HG03039 (cell line): ENCODE data around the gene PTPN2.

Experiments
- ATAC-seq: cut with Tn5 transposase; IDR thresholded peaks from one replicate; pipeline ENCODE4 v1.9.1; 2021; ENCODE audit warnings: mild to moderate bottlenecking, moderate library complexity; ENCODE audit not compliant: unreplicated experiment

The PTPN2 gene

DNA sequence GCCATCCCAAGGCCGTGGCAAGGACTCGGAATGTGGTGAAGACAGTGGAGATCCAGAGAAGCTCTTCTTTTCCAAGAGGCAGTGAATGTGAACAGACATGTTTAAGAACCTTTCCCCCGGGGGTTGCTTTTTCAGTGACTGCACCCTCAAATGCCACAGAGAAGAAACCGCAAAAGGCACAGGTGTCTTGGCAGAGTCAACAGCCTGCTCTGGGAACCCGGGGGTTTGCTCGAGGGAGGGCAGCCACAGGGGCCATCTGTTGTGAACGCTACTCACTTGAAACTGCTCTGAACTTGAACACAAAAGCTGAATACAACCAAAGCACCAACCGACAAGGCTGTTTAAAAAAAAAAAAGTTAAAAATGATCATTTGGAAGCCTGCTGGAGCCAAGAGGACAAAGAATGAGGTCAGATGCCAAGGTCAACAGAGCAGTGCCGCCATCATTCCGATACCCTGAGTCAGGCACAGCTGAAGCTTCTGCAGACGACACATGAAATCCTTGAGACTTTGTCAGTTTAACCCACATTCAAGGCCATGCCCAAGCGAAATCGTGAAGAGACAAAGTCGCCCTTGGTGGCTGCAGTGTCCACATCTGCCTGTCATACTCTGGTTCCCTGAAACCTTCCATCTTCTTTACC is 133.8 kb downstream of the PTPN2 start:
- ATAC-seq: no peak

GRCh38 chr18:12749121-12749520 is 134.9 kb downstream of the PTPN2 start:
- ATAC-seq: no peak

DNA sequence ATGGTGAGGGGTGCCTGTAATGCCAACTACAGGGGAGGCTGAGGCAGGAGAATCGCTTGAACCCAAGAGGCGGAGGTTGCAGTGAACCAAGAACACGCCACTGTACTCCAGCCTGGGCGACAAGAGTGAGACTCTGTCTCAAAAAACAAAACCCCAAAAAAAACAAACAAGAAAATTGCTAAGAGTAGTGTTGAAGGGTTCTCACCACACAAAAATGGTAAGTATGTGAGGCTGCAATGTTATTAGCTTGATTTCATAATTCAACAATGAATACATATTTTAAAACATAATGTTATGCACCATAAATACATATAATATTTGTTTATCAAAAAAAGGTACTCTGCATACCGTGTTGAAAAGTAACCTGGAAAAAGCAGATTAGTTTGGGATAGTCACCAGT is 135.4 kb downstream of the PTPN2 start:
- ATAC-seq: no peak

- ATAC-seq: no peak
Measured at GRCh38 chr18:12747530-12748315, 136.3 kb downstream of the PTPN2 start.

DNA sequence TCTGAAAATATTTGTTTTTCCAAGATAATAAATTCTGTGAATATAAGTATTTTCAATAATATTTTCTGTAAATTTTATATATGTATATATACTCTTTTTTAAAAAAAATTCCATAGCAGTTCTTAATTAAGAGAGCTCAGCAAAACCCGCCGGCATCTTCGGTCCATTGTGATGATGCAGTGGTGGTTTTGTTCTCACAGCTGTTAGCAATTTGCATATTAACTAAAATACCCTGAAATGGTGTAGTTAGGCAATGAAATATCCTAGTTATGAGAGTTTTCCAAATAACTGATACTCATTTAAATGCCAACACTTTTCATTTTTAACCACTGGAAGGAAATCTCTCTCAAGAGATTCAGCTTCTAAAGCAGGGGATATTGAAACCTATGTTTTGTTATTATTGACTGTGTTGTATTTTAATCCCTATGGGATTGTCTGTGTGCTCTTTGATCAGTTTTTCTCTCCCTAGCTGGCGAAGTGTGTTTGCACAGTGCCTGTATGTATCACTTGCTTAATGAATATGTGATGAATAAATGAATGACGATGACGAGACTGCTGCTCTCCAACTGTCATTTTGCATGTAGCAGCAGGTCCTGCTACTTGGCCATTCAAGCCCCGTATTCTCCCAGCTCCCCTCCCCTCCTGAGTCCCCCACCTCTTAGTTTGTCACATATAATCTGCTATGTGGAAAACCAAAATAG is 138.8 kb downstream of the PTPN2 start:
- ATAC-seq: no peak

DNA sequence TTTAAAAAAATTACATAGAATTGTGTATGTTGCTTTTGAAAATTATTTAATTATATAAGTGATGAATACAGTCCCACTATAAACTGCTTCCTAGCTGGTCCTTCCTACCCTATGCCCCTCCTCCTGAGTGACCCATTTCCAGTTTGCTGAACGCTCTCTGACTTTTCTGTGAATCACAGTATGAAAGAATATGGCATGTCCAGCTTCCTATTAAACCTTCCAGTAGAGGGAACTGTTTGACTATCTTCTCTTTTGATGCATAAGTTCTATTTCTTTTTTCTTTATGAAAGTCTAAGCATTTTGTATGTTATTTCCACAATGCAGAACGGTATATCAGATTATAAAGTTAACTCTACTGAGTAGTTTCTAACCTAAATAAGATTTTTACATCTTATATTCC is 139.9 kb downstream of the PTPN2 start:
- ATAC-seq: no peak

DNA sequence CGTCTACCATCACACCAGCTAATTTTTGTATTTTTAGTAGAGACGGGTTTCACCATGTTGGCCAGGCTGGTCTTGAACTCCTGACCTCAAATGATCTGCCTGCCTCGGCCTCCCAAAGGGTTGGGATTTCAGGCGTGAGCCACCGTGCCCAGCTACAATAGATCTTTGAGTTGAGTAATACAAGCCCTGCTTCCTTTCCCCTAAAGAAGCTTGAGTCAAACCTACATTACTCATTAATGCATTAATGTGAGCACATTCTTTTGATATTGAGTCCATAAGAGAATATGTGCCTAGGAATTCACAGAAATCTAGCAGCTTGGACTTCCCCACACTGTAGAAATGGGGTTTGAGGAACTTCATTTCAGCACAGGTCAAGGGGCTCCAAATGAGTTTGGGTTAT is 141.6 kb downstream of the PTPN2 start:
- no peak for ATAC-seq
